ENCODE measurements around the gene TAB3.

TAB3 gene

GRCh38 chrX:30889147-30890140 lies at the start of gene TAB3:
TSS of gene TAB3 (minus strand) at chrX:30889254. CDS start at chrX:30859588, 29,666 bp downstream.
- peak; percentile 95 for DNase-seq

DNA sequence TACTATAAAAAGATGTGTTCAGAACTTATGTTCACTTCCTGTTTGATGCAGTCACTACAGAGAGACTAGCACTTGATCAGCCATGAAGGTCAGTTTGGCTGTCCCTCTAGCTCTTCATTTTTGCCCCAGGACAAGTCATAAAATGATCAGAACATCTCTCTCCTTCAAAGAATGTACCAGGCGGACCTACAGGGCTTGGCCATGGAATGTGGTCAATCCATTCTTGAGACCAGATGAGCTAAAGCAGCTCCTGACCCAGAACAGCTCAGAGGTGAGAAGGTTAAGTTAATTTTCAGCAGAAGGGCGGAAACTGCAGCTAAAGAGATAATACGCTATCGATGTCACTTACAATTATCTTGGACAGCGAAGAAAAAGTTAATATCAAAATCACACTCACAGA lies 49.2 kb upstream of the TAB3 start:
- no peak for DNase-seq

- DNase-seq = no peak
These were observed 46.9 kb upstream of the TAB3 start for GRCh38 chrX:30935985-30936384.

GRCh38 chrX:30931920-30932319 lies 42.9 kb upstream of the TAB3 start:
- no peak for DNase-seq

DNA sequence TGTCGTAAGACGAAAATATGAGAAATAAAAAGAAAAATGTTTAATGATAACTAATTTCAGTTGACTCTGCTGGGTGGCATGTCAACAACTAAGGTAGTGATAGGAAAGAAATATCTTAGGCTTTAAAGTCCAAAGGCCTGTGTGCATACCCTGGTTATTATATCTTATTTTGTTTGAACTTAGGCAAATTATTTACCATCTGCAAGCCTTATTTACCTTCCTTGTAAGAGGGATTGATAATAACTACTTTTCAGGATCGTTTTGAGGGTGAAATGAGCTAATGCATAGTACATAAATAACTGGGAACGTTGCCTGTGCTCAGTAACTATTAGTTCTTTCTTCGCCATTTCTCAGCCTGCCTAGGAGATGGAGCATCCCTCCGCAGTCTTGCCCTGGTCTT lies 41.6 kb upstream of the TAB3 start:
- no peak for DNase-seq

DNA sequence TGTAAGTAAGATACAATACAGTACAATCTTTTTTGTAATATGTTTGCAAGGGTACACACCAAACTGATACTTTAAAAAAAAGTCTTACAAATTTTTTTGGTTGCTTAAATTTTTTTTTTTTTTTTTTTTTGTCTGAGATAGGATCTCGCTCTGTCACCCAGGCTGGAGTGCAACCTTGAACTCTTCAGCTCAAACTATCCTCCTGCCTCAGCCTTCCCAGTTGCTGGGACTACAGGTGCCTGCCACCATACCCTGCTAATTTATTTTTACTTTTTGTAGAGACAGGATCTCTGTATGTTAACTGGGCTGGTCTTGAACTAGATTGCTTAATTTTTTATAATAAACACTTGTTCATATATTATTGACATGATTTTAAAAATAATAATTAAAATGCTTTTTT lies 41.1 kb upstream of the TAB3 start:
- DNase-seq = no peak

GRCh38 chrX:30920271-30920670 lies 31.2 kb upstream of the TAB3 start:
- no peak for DNase-seq

GRCh38 chrX:30918480-30918879 lies 29.4 kb upstream of the TAB3 start:
- no peak for DNase-seq

DNA sequence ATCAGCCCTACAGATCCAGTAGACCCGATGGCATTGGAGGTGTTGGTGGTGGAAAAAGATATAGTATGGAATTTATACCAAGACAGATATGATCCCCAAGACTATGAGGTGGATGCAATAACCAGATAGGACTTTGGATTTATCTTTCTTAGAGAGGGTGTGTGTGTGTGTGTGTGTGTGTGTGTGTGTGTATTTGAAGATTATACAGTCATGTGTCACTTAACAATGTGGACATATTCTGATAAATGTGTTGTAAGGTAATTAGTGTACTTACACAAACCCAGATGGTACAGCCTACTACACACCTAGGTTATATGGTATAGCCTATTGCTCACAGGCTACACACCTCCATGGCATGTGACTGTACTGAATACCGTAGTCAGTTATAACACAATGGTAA lies 24.4 kb upstream of the TAB3 start:
- DNase-seq = no peak

DNA sequence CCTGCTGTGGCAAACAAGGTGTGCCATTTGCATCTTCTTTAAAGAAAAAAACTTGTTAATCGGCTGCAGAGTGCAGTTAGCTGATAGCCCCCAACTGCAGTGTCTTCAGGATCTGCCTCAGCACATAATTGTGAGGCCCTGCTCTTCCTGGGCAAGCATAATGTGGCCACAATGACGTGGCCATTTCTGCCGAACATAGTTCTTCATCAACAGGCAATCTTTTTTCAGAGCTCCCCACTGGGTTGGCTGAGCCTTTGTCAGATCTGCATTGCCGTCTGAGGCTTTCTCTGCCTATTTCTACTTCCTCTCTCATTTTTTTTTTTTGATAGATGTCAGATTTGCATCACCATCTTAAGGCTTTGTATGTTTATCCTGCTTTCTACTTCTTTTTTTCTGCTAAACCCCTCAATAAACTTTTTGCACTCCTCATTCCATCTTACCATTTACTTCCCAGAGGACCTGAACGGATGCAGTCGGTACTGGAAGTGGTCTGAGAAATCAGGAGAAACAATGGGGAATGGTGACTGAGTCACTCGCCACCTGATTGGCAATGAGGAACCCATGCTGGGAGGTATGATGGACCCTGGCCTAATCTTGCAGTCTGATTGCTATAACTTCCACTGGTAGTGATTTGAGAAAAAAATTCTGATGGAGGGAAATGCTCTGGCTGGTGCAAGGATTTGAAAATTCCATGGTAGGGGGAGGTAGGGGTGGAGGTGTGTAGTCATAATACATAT lies 21.2 kb upstream of the TAB3 start:
- DNase-seq = no peak

DNA sequence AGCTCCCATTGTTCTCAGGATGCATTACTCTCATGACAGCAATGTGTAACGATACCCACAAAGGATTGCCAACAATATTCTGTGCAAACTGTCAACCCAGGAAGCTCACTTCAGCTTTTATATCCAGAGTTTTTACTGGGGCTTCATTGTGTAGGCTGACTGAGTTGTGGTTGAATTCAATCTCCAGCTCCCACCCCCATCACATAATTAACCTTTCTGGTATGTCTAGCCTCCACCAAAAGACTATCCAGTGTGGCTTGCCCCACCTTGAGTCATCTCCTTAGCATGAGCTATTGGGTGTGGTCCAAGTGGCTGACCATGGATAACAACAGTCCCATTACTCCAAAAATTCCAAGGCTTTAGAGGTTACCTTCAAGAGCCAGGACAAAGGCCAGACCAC lies 17.7 kb upstream of the TAB3 start:
- no peak for DNase-seq

DNA sequence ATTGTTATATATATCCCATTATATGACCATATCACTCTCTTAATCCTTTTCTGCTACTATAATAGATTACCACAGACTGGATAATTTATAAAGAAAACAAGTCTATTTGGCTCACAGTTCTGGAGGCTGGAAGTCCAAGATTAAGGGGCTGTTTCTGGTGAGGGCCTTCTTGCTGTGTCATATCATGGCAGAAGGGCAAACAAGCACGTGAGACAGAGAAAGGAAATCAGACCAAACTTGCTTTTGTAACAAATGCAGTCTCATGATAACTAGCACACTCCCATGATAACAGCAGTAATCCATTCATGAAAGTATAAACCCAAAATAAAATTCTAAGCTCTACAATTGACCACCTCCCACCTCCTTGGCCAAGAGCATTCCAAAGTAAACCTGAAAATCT lies 16.3 kb upstream of the TAB3 start:
- no peak for DNase-seq

GRCh38 chrX:30904632-30905031 lies 15.6 kb upstream of the TAB3 start:
- DNase-seq = no peak

DNA sequence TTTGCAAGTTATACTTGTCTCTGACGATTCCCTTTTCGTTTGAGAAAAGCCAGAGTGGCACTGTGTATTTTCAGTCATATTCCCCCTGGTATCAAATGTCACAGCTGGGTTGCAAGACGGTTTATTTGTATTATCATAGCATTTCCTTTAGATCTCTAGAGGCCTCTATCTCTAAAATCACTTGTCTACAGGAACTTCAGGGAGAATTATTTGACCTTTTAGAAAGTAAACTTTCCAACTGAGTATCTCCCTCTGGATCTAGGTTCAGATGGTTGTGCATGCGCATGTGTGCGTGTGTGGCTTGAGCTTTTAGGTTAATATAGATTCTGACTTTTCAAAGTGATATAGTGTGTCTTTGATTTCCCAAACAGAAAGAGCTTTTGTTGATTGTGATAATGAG lies 15.1 kb upstream of the TAB3 start:
- DNase-seq = no peak

GRCh38 chrX:30900227-30900626 lies 11.2 kb upstream of the TAB3 start:
- no peak for DNase-seq

DNA sequence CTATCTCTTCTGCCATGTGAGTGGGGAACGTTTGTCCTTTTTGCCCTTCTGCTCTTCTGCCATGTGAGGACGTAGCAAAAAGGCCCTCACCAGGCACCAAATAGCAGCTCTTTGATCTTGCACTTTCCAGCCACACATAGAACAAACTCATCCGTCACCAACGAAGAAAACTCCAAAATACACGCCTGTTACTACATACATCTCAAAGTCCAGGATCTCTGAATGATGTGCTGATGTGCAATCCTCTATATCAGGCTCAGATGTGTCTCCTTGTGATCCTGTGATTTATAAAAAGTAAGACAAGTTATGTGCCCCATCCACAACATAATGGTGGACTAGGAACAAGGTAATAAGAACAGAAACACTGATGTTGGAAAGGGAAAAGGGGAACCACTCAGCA lies 9.8 kb upstream of the TAB3 start:
- no peak for DNase-seq

DNA sequence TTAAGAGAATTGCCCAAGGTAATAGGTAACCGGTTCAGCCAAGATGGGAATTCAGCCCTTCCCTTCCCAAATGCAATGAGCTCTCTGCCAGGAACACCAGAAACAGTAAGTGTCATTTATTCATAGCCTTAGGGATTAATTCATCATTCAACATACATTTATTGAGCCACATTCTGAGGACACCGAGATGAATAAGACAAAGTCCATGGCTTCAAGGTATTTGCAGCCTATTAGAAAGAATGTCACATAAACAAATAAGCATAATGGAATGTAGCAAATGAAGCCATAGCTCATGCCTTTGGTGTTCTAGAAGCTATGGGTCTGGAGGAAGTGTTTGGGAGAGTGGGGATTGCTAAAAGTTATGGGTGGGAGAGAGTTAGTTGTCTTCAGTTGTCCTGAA lies 6.3 kb upstream of the TAB3 start:
- no peak for DNase-seq

GRCh38 chrX:30893206-30893605 lies 4.2 kb upstream of the TAB3 start:
- DNase-seq = no peak

GRCh38 chrX:30892591-30892990 lies 3.5 kb upstream of the TAB3 start:
- DNase-seq = no peak

DNA sequence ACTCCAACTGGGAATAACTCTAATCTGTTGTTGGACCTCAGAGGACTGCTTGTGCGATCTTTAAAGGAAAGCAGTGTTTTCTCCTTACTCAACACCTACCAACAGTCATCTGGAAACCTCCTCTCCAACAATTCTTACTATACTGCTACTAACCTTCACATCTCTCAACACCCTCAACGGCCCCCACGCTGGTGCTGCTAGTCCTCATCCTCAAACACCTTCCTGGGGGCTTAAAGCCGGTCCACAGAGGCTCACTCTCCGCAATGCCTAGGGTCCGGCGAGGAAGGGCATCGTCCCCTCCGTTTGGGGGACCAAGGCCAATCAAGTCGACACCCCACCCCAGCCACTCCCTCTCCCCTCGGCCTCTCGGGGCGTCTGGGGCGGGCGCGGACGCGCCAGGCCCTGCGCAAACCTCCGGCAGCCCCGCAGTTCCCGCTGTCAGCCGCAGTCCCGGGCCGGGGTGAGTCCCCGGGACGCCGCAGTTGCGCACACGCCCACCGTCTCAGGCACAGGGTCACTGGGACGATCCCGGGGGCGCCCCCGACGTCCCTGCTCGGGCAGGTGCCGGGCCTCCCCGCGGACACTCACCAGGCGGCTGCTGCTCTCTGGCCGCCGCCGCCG lies 418 bp downstream of the TAB3 start:
- DNase-seq = no peak

DNA sequence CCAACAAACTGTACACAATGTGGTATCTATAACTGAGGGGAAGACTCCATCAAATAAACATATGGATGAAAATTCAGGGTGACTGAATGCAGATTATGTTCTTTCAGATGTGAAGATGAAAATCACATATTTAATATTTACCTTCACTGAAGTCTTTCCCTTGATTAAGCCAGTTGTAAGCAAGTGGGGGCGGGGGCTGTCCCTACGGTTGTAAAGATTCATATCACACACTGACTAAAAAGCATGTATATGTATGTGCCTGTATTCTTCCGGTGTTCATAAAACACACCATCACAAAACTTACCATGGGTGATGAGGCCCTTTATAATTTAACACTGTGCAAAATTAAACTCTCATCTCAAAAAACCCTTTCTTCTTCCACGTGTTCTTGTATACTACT lies 1.3 kb downstream of the TAB3 start:
- no peak for DNase-seq

DNA sequence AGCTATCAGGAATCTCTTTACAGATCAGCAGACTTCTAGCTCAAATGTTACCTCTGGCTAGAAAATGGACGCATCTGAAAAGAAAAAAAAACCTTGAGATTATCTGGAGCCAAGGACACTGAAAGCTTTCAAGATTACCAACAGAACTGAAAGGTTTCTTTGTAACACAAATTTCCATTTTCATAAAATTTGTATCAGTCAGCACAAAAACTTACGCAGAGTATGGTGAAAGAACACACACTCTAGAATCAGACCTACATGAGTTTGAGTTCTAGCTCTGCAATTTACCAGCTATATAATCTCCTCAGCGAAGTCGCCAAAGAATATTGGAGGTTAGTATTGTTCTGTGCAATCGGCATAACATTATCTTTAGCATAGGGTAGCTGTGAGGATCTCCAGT lies 1.8 kb downstream of the TAB3 start:
- DNase-seq = no peak

DNA sequence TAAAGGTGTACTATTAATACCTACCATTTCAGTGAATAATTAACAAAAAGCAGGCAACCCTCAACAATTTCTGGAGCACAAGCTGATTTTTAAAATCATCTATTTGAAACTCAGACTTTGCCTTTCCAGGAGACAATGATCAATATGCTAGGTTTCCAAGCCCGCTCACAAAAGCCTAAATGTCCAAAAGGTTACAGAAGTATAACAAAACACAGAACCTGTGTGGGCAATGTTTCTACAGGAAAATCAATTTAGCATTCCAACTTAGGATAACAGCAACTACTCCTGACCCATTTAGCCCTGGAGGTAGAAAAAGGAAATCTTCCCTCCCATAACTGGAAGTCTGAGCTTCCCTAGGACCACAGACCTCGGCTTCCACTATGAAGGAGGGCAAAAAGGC lies 3.9 kb downstream of the TAB3 start:
- no peak for DNase-seq

- DNase-seq = no peak
These were observed 5.9 kb downstream of the TAB3 start for GRCh38 chrX:30883138-30883537.
